CD14-positive monocyte (primary cell): Measurements from ENCODE around the gene CABLES2. TPM values are rescaled to one million over a fixed set of nuclear protein-coding genes. Genes with fewer than 3 reads are reported as not detected.

ENCODE experiments used
- DNase-seq, 3 donors: peaks; one replicate each; pipeline ENCODE4 v3.0.0-alpha.2; 2011 to 2022
- H2AFZ ChIP-seq: 2 replicates; pipeline ENCODE4 v1.6.0; 2012; ENCODE audit warnings: mild to moderate bottlenecking, low read depth, low read length, inconsistent platforms; ENCODE audit not compliant: insufficient read depth, poor library complexity, severe bottlenecking
- H3K27ac ChIP-seq, 2 donors: 1 replicate in 1 of 2; 2 replicates in 1 of 2; pipeline ENCODE4 v1.5.1; 2012 to 2013; ENCODE audit warnings: low read length in 2 of 2, control low read depth in 1 of 2, inconsistent platforms in 1 of 2, low read depth in 1 of 2, mild to moderate bottlenecking in 1 of 2
- H3K27me3 ChIP-seq, 2 donors: one replicate each; pipeline versions ENCODE4 v1.6.0 to v1.6.1; 2011 to 2013; ENCODE audit warnings: low read length in 2 of 2; ENCODE audit not compliant: control insufficient read depth in 2 of 2, insufficient read depth in 2 of 2
- H3K36me3 ChIP-seq, 2 donors: replicated peaks in 1 of 2; 1 replicate in 1 of 2; 2 replicates in 1 of 2; pipeline versions ENCODE4 v1.5.1 to v1.6.1; 2012 to 2013; ENCODE audit warnings: low read length in 2 of 2, control low read depth in 1 of 2, inconsistent platforms in 1 of 2, mild to moderate bottlenecking in 1 of 2; ENCODE audit not compliant: insufficient read depth in 2 of 2, control insufficient read depth in 1 of 2
- H3K4me1 ChIP-seq, 2 donors: 1 replicate in 1 of 2; 2 replicates in 1 of 2; pipeline versions ENCODE4 v1.5.1 to v1.6.1; 2012 to 2013; ENCODE audit warnings: low read length in 2 of 2, control low read depth in 1 of 2, inconsistent platforms in 1 of 2, mild to moderate bottlenecking in 1 of 2, moderate library complexity in 1 of 2; ENCODE audit not compliant: insufficient read depth in 2 of 2, control insufficient read depth in 1 of 2
- H3K4me2 ChIP-seq: replicated peaks from 2 replicates; pipeline ENCODE3; 2012; ENCODE audit warnings: low read length, moderate library complexity, mild to moderate bottlenecking; ENCODE audit not compliant: poor library complexity, severe bottlenecking; ENCODE audit errors: extremely low read depth
- H3K4me3 ChIP-seq, 3 experiments: fragments of 200-600 bp in 1 of 3; sonication (generic) in 1 of 3; replicated peaks in 1 of 3; 1 replicate in 2 of 3; 2 replicates in 1 of 3; pipeline ENCODE4 v1.5.1; 2011 to 2013; ENCODE audit warnings: low read length in 3 of 3, mild to moderate bottlenecking in 3 of 3, control low read depth in 2 of 3, low read depth in 2 of 3, inconsistent platforms in 1 of 3, moderate library complexity in 1 of 3
- H3K79me2 ChIP-seq: 2 replicates; pipeline ENCODE4 v1.6.0; 2012; ENCODE audit warnings: mild to moderate bottlenecking, control low read depth, inconsistent platforms, low read length, moderate library complexity; ENCODE audit not compliant: insufficient read depth
- H3K9ac ChIP-seq: 2 replicates; pipeline ENCODE4 v1.6.0; 2017; ENCODE audit warnings: low read length, mild to moderate bottlenecking; ENCODE audit not compliant: insufficient read depth, poor library complexity, severe bottlenecking
- H3K9me3 ChIP-seq, 2 donors: replicated peaks in 1 of 2; 1 replicate in 1 of 2; 2 replicates in 1 of 2; pipeline versions ENCODE4 v1.5.1 to v1.6.1; 2012 to 2013; ENCODE audit warnings: low read length in 2 of 2, control low read depth in 1 of 2; ENCODE audit not compliant: control insufficient read depth in 1 of 2, insufficient read depth in 1 of 2
- H4K20me1 ChIP-seq: 2 replicates; pipeline ENCODE4 v1.6.0; 2012; ENCODE audit warnings: mild to moderate bottlenecking, low read length, control low read depth, moderate library complexity; ENCODE audit not compliant: insufficient read depth
- H3K27ac Mint-ChIP-seq, 7 donors: one replicate each; pipeline ENCODE4 v1.8.0; 2020; ENCODE audit warnings: mild to moderate bottlenecking in 7 of 7, mixed read lengths in 7 of 7, moderate library complexity in 6 of 7, inconsistent platforms in 2 of 7
- H3K27me3 Mint-ChIP-seq, 3 donors: one replicate each; pipeline ENCODE4 v1.8.0; 2021 to 2022; ENCODE audit warnings: low read depth in 3 of 3, mild to moderate bottlenecking in 3 of 3, mixed read lengths in 3 of 3, moderate library complexity in 3 of 3, inconsistent platforms in 1 of 3
- H3K36me3 Mint-ChIP-seq, 2 donors: one replicate each; pipeline ENCODE4 v1.8.0; 2020; ENCODE audit warnings: mixed read lengths in 2 of 2, inconsistent platforms in 1 of 2, mild to moderate bottlenecking in 1 of 2
- H3K4me1 Mint-ChIP-seq: one replicate; pipeline ENCODE4 v1.8.0; 2020; ENCODE audit warnings: mild to moderate bottlenecking, mixed read lengths
- H3K4me3 Mint-ChIP-seq, 2 donors: one replicate each; pipeline ENCODE4 v1.8.0; 2020; ENCODE audit warnings: mild to moderate bottlenecking in 2 of 2, mixed read lengths in 2 of 2, moderate library complexity in 1 of 2
- H3K9me3 Mint-ChIP-seq, 7 donors: one replicate each; pipeline ENCODE4 v1.8.0; 2020 to 2022; ENCODE audit warnings: mixed read lengths in 7 of 7, mild to moderate bottlenecking in 6 of 7, moderate library complexity in 6 of 7, inconsistent platforms in 2 of 7
- CTCF ChIP-seq: fragments of 200-600 bp; IDR thresholded peaks from one replicate; pipeline ENCODE4 v1.8.0; 2022; ENCODE audit warnings: antibody characterized with exemption, mild to moderate bottlenecking
- WGBS: methylation state at CpG from one replicate; pipeline ENCODE4 v1.1.5; 2013; ENCODE audit warnings: missing lambda C conversion rate; ENCODE audit not compliant: insufficient coverage; 5-methylcytosine and 5-hydroxymethylcytosine counted together
- intact Hi-C, 2 donors: fragments of 100-400 bp; cut with micrococcal nuclease; formaldehyde crosslinking; loops; one replicate each; pipeline versions ENCODE4 v1.15.0 to v1.15.1; 2023
- polyA plus RNA-seq, 3 donors: library from polyadenylated mRNA; depleted of rRNA in 1 of 3; unstranded in 2 of 3; stranded (reverse) in 1 of 3; fragments of 300-500 nt in 2 of 3; fragments of >200 nt in 1 of 3; fragmentation: Illumina TruSeq in 2 of 3; gene quantifications; 1 replicate in 2 of 3; 2 replicates in 1 of 3; pipeline ENCODE4 v1.2.3, GENCODE V29; 2012 to 2021

The CABLES2 gene
- polyA plus RNA-seq, 3 donors = 0.60 to 4.0 (median 0.61) TPM

- peaks cover 3 to 13% (median 9%) of the 10 kb centered on the region in 7 donors for H3K9me3 Mint-ChIP-seq
- H2AFZ ChIP-seq = no peak overlapping the region
- intact Hi-C loops = no loop called here
- DNase-seq = no peak
- H3K27me3 Mint-ChIP-seq = peaks cover 2 to 4% (median 3%) of the 10 kb centered on the region in 3 donors
- no peaks in the 10 kb centered on the region for H3K4me1 ChIP-seq
- no peak overlapping the region for H3K4me2 ChIP-seq
- H3K4me3 Mint-ChIP-seq = no peak overlapping the region
- H3K27ac Mint-ChIP-seq = peak overlapping the region in 1 of 7 donors; percentile 12
- H3K79me2 ChIP-seq = no peaks in the 10 kb centered on the region
- no peaks in the 10 kb centered on the region for H3K36me3 ChIP-seq
- no peaks in the 10 kb centered on the region for H3K27me3 ChIP-seq
- no peak overlapping the region for H3K4me3 ChIP-seq
- H3K9ac ChIP-seq = no peak overlapping the region
- no peaks in the 10 kb centered on the region for H4K20me1 ChIP-seq
- 87% methylated on average over 9 of the region's 9 CpGs for WGBS
- no peaks in the 10 kb centered on the region for H3K36me3 Mint-ChIP-seq
- H3K9me3 ChIP-seq = no peaks in the 10 kb centered on the region
- H3K4me1 Mint-ChIP-seq = no peaks in the 10 kb centered on the region
- H3K27ac ChIP-seq = no peak overlapping the region
- no peak for TF ChIP-seq CTCF
Measured at GRCh38 chr20:62347445-62347844, 59.6 kb downstream of the CABLES2 start.

- Histone ChIP-seq H3K79me2 (no peaks in the 10 kb centered on the region), H3K4me2 (no peak overlapping the region), H3K9me3 (no peaks in the 10 kb centered on the region), H3K36me3 (no peaks in the 10 kb centered on the region), H4K20me1 (no peaks in the 10 kb centered on the region), H3K4me3 (no peak overlapping the region), H3K27ac (no peak overlapping the region), H3K9ac (no peak overlapping the region), H3K27me3 (no peaks in the 10 kb centered on the region), H2AFZ (no peak overlapping the region), H3K4me1 (no peaks in the 10 kb centered on the region)
- Mint-ChIP-seq H3K27me3 (peaks cover under 1 to 5% (median 4%) of the 10 kb centered on the region in 3 donors), H3K27ac (no peak overlapping the region), H3K36me3 (no peaks in the 10 kb centered on the region), H3K4me3 (no peak overlapping the region), H3K4me1 (no peaks in the 10 kb centered on the region), H3K9me3 (peaks cover 3 to 14% (median 9%) of the 10 kb centered on the region in 7 donors)
- 80% methylated on average over 10 of the region's 10 CpGs for WGBS
- TF ChIP-seq CTCF = no peak
- intact Hi-C loops = no loop called here
- DNase-seq = no peak
Measured at GRCh38 chr20:62347151-62347404, 60.0 kb downstream of the CABLES2 start.
